HepG2 (cell line): ENCODE measurements around the gene SPNS2. TPM values are rescaled to one million over a fixed set of nuclear protein-coding genes. Genes with fewer than 3 reads are reported as not detected.

Experiments
- ATAC-seq: fragments of 200-7000 bp; cut with Tn5 transposase; 3 replicates; pipeline ENCODE4 v1.9.1; 2020; ENCODE audit warnings: mild to moderate bottlenecking, moderate library complexity
- BruUV-seq: library from RNA; stranded (reverse); fragments of 400-500 nt; replicated peaks from 2 replicates; lab custom pipeline; 2021; lab: Mats Ljungman, UMichigan
- CTCF ChIA-PET: fragments of 300-600 bp; formaldehyde crosslinking; extraction: SDS; loops from one replicate; lab custom pipeline; 2021; ENCODE audit warnings: low total read pairs, inconsistent platforms, low intra/inter-chr PET ratio; lab: Yijun Ruan, JAX
- POLR2A ChIA-PET: fragments of 350-600 bp; sonication (Branson Sonifier 250); formaldehyde crosslinking; loops from one replicate; lab custom pipeline; 2020; ENCODE audit warnings: antibody characterized with exemption, inconsistent platforms; lab: Yijun Ruan, JAX
- DNase-seq: peaks from one replicate; pipeline ENCODE4 v3.0.0-alpha.2; 2015; ENCODE audit warnings: low spot score
- FAIRE-seq: peaks from 3 replicates; lab custom pipeline; 2011; peaks lifted over from hg19 to GRCh38; lab: Jason Lieb, UNC
- H2AFZ ChIP-seq: one replicate; pipeline ENCODE4 v1.6.1; 2011; ENCODE audit warnings: low read length, inconsistent platforms
- H3K27ac ChIP-seq: fragments of 300-600 bp; 3 replicates; pipeline ENCODE4 v1.8.0; 2011; ENCODE audit warnings: mixed run types, mild to moderate bottlenecking, mixed read lengths, low read length, inconsistent platforms; ENCODE audit not compliant: insufficient read depth; ENCODE audit errors: extremely low read length
- H3K27me3 ChIP-seq, 2 experiments: fragments of 200-600 bp in 1 of 2; 2 replicates in 1 of 2; 3 replicates in 1 of 2; pipeline versions ENCODE4 v1.6.0 to v1.8.0; 2011; ENCODE audit warnings: low read length in 2 of 2, mild to moderate bottlenecking in 2 of 2, moderate library complexity in 2 of 2, inconsistent platforms in 1 of 2; ENCODE audit not compliant: insufficient read depth in 2 of 2, control insufficient read depth in 1 of 2
- H3K36me3 ChIP-seq, 2 experiments: fragments of 200-600 bp in 1 of 2; replicated peaks in 1 of 2; 2 replicates in 1 of 2; 3 replicates in 1 of 2; pipeline versions ENCODE4 v1.5.1 to v1.8.0; 2011; ENCODE audit warnings: low read length in 2 of 2, inconsistent platforms in 1 of 2; ENCODE audit not compliant: insufficient read depth in 2 of 2, control insufficient read depth in 1 of 2
- H3K4me1 ChIP-seq: 2 replicates; pipeline ENCODE4 v1.5.1; 2012; ENCODE audit warnings: low read length, inconsistent platforms; ENCODE audit not compliant: insufficient read depth
- H3K4me2 ChIP-seq: 2 replicates; pipeline ENCODE4 v1.6.0; 2011; ENCODE audit warnings: low read depth, low read length, inconsistent platforms
- H3K4me3 ChIP-seq, 3 experiments: fragments of 200-600 bp in 1 of 3; sonication (generic), shearing (Covaris generic) in 1 of 3; replicated peaks in 1 of 3; 2 replicates each; pipeline ENCODE4 v1.5.1; 2011 to 2016; ENCODE audit warnings: low read length in 3 of 3, inconsistent platforms in 2 of 3, low read depth in 2 of 3, mild to moderate bottlenecking in 2 of 3, control low read depth in 1 of 3, mixed read lengths in 1 of 3; ENCODE audit not compliant: insufficient read depth in 1 of 3
- H3K79me2 ChIP-seq: one replicate; pipeline ENCODE4 v1.6.1; 2011; ENCODE audit warnings: low read length, inconsistent platforms; ENCODE audit not compliant: insufficient read depth
- H3K9ac ChIP-seq: 2 replicates; pipeline ENCODE4 v1.6.0; 2011; ENCODE audit warnings: mild to moderate bottlenecking, low read depth, low read length, inconsistent platforms; ENCODE audit not compliant: insufficient read depth
- H3K9me3 ChIP-seq: 2 replicates; pipeline ENCODE4 v1.5.1; 2012; ENCODE audit warnings: mild to moderate bottlenecking, low read length
- H4K20me1 ChIP-seq: 2 replicates; pipeline ENCODE4 v1.6.0; 2011; ENCODE audit warnings: inconsistent platforms, mild to moderate bottlenecking, low read length, moderate library complexity; ENCODE audit not compliant: insufficient read depth
- PHB2 ChIP-seq: fragments of 450-650 bp; IDR thresholded peaks from 2 replicates; pipeline ENCODE4 v1.6.1; 2018; ENCODE audit not compliant: partially characterized antibody
- PPARG ChIP-seq: conservative IDR thresholded peaks from 2 replicates; pipeline ENCODE4 v1.6.1; 2016; ENCODE audit warnings: missing biosample characterization, missing genetic modification reagents
- SIN3B ChIP-seq: fragments of 150-350 bp; IDR thresholded peaks from 2 replicates; pipeline ENCODE4 v1.6.1; 2014; ENCODE audit warnings: low read length
- SP2 ChIP-seq: sonication (generic); formaldehyde crosslinking; IDR thresholded peaks from 2 replicates; pipeline ENCODE4 v1.5.1; 2020; ENCODE audit warnings: mild to moderate bottlenecking, missing genetic modification reagents
- TRIM24 ChIP-seq: sonication (generic); formaldehyde crosslinking; IDR thresholded peaks from 2 replicates; pipeline ENCODE4 v1.8.0; 2022; ENCODE audit warnings: mild to moderate bottlenecking, missing genetic modification reagents
- ZBTB38 ChIP-seq: sonication (generic); formaldehyde crosslinking; IDR thresholded peaks from 2 replicates; pipeline ENCODE4 v1.5.1; 2020; ENCODE audit warnings: mild to moderate bottlenecking, missing genetic modification reagents
- ZNF263 ChIP-seq: sonication (generic); formaldehyde crosslinking; IDR thresholded peaks from 2 replicates; pipeline ENCODE4 v1.4.0; 2020; ENCODE audit warnings: missing genetic modification reagents
- ZNF670 ChIP-seq: sonication (generic); formaldehyde crosslinking; IDR thresholded peaks from 2 replicates; pipeline ENCODE4 v1.8.0; 2022; ENCODE audit warnings: mild to moderate bottlenecking, missing genetic modification reagents, borderline replicate concordance
- WGBS: methylation state at CpG from one replicate; pipeline ENCODE4 v1.1.6; 2017; ENCODE audit warnings: low lambda C conversion rate; 5-methylcytosine and 5-hydroxymethylcytosine counted together
- in situ Hi-C: cut with HindIII; loops from 2 replicates; pipeline ENCODE4 v1.10.0; 2017; ENCODE audit warnings: low pct_unique_long_range_greater_than_20kb; ENCODE audit not compliant: extremely low pct_ligation_motif_present
- intact Hi-C: fragments of 100-400 bp; cut with micrococcal nuclease; formaldehyde crosslinking; loops from one replicate; pipeline ENCODE4 v1.10.0; 2022; ENCODE audit not compliant: unreplicated experiment
- polyA plus RNA-seq, 8 experiments: library from polyadenylated mRNA; depleted of rRNA in 3 of 8; stranded (reverse) in 7 of 8; unstranded in 1 of 8; fragments of >200 nt; fragmentation: Illumina TruSeq in 4 of 8; extraction: Trizol in 4 of 8; gene quantifications; 2 replicates each; pipeline versions ENCODE4 v1.2.1 to v1.2.3, GENCODE V29; 2011 to 2016; ENCODE audit warnings: low read depth in 4 of 8, missing spikeins in 1 of 8, mixed read lengths in 1 of 8; ENCODE audit not compliant: insufficient read depth in 1 of 8
- total RNA-seq, 5 experiments: library from RNA; depleted of rRNA; stranded (reverse); fragments of >200 nt; fragmentation: Illumina TruSeq; extraction: Trizol; gene quantifications; 2 replicates each; pipeline ENCODE4 v1.2.3, GENCODE V29; 2016; ENCODE audit warnings: low read depth in 1 of 5
- TF ChIP-seq, protein P1 (sequence below): sonication (generic); formaldehyde crosslinking; IDR thresholded peaks from 2 replicates; pipeline ENCODE4 v1.9.0; 2021; ENCODE audit warnings: mild to moderate bottlenecking, missing genetic modification reagents
- TF ChIP-seq, protein P2 (sequence below): sonication (generic); formaldehyde crosslinking; IDR thresholded peaks from 2 replicates; pipeline ENCODE4 v1.5.0; 2020; ENCODE audit warnings: missing genetic modification reagents
- TF ChIP-seq, protein P3 (sequence below): IDR thresholded peaks from 2 replicates; pipeline ENCODE4 v1.6.1; 2016; ENCODE audit warnings: low read depth
- TF ChIP-seq, protein P4 (sequence below): sonication (generic); formaldehyde crosslinking; conservative IDR thresholded peaks from 2 replicates; pipeline ENCODE4 v1.8.0; 2022; ENCODE audit warnings: low read depth, missing genetic modification reagents

Gene SPNS2
- total and polyA plus RNA-seq, 2 of the 13 experiments (the other 11 are each of a cell fraction or from before 2014, with no cell fraction given), result 0.01 TPM; not detected in 1

DNA sequence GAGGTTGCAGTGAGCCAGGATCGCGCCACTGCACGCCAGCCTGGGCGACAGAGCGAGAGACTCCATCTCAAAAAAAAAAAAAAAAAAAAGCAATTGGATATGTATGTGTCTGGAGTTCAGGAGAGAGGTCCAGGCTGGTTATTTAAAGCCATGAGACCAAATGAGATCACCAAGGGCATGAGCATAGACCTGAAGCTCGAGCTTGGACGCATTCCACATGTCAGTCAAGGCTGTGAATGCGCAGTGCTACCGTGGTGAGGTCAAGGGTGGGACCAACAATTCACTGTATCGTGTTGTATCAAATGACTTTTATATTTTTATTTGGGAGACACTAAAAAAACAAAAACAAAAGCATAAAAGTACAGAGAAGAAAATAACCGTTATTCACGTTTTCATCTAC lies 29.1 kb upstream of the SPNS2 start (continued):
- TF ChIP-seq, protein P1, sequence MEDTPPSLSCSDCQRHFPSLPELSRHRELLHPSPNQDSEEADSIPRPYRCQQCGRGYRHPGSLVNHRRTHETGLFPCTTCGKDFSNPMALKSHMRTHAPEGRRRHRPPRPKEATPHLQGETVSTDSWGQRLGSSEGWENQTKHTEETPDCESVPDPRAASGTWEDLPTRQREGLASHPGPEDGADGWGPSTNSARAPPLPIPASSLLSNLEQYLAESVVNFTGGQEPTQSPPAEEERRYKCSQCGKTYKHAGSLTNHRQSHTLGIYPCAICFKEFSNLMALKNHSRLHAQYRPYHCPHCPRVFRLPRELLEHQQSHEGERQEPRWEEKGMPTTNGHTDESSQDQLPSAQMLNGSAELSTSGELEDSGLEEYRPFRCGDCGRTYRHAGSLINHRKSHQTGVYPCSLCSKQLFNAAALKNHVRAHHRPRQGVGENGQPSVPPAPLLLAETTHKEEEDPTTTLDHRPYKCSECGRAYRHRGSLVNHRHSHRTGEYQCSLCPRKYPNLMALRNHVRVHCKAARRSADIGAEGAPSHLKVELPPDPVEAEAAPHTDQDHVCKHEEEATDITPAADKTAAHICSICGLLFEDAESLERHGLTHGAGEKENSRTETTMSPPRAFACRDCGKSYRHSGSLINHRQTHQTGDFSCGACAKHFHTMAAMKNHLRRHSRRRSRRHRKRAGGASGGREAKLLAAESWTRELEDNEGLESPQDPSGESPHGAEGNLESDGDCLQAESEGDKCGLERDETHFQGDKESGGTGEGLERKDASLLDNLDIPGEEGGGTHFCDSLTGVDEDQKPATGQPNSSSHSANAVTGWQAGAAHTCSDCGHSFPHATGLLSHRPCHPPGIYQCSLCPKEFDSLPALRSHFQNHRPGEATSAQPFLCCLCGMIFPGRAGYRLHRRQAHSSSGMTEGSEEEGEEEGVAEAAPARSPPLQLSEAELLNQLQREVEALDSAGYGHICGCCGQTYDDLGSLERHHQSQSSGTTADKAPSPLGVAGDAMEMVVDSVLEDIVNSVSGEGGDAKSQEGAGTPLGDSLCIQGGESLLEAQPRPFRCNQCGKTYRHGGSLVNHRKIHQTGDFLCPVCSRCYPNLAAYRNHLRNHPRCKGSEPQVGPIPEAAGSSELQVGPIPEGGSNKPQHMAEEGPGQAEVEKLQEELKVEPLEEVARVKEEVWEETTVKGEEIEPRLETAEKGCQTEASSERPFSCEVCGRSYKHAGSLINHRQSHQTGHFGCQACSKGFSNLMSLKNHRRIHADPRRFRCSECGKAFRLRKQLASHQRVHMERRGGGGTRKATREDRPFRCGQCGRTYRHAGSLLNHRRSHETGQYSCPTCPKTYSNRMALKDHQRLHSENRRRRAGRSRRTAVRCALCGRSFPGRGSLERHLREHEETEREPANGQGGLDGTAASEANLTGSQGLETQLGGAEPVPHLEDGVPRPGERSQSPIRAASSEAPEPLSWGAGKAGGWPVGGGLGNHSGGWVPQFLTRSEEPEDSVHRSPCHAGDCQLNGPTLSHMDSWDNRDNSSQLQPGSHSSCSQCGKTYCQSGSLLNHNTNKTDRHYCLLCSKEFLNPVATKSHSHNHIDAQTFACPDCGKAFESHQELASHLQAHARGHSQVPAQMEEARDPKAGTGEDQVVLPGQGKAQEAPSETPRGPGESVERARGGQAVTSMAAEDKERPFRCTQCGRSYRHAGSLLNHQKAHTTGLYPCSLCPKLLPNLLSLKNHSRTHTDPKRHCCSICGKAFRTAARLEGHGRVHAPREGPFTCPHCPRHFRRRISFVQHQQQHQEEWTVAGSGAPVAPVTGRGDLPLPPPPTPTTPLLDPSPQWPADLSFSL (CRISPR knock-in tag), result no peak
- no peak for TF ChIP-seq ZNF670 (CRISPR knock-in tag)

DNA sequence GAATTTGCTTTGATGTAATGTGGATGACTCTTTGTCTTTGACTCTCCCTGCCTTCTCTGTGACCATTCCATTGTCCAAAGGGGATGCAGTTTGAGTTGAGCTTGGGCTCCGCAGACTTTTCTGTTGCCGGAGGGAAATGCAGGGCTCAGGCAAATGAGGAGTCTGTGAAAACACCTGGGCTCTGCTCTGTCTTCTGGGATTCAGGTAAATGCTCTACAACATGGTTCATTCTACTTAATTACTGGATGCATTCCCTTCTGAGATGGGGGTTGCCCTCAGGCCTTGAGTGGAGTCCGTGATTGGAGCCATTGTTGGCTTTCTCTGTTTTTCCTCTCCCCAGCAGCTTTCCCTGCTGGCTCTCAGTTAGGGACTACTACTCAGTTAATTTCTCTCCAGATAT lies 26.4 kb upstream of the SPNS2 start:
- Histone ChIP-seq H3K36me3 (no peaks in the 10 kb centered on the region), H3K4me1 (peaks cover 6% of the 10 kb centered on the region; the same call in 1 of the 2 replicates), H3K79me2 (no peaks in the 10 kb centered on the region), H3K9me3 (no peaks in the 10 kb centered on the region), H3K4me2 (no peak overlapping the region), H3K4me3 (no peak overlapping the region), H3K27me3 (peaks cover 2 to 30% of the 10 kb centered on the region in 2 experiments; a peak in 4 of 5 replicates), H3K9ac (no peak overlapping the region), H4K20me1 (no peaks in the 10 kb centered on the region), H2AFZ (no peak overlapping the region), H3K27ac (no peak overlapping the region)
- WGBS, result 48% methylated on average over 3 of the region's 3 CpGs
- ChIA-PET CTCF (no interaction called here), POLR2A (interaction anchor here (0.7 kb wide), 1 partner anchor 16 kb away, joined by 3 read pairs; no protein-coding TSS in a partner anchor)
- DNase-seq (no peak), ATAC-seq (no peak), FAIRE-seq (no peak)
- in situ Hi-C loops (no loop called here), intact Hi-C loops (no loop called here)
- BruUV-seq, result no TSS peak
- no peak for TF ChIP-seq PHB2
- TF ChIP-seq TRIM24 (CRISPR knock-in tag), result no peak
- TF ChIP-seq, protein P2, sequence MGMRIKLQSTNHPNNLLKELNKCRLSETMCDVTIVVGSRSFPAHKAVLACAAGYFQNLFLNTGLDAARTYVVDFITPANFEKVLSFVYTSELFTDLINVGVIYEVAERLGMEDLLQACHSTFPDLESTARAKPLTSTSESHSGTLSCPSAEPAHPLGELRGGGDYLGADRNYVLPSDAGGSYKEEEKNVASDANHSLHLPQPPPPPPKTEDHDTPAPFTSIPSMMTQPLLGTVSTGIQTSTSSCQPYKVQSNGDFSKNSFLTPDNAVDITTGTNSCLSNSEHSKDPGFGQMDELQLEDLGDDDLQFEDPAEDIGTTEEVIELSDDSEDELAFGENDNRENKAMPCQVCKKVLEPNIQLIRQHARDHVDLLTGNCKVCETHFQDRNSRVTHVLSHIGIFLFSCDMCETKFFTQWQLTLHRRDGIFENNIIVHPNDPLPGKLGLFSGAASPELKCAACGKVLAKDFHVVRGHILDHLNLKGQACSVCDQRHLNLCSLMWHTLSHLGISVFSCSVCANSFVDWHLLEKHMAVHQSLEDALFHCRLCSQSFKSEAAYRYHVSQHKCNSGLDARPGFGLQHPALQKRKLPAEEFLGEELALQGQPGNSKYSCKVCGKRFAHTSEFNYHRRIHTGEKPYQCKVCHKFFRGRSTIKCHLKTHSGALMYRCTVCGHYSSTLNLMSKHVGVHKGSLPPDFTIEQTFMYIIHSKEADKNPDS, result no peak
- no peak for TF ChIP-seq ZNF263
- TF ChIP-seq SIN3B, result no peak
- TF ChIP-seq ZBTB38 (CRISPR knock-in tag), result no peak
- no peak for TF ChIP-seq SP2 (CRISPR knock-in tag)
- TF ChIP-seq, protein P3, sequence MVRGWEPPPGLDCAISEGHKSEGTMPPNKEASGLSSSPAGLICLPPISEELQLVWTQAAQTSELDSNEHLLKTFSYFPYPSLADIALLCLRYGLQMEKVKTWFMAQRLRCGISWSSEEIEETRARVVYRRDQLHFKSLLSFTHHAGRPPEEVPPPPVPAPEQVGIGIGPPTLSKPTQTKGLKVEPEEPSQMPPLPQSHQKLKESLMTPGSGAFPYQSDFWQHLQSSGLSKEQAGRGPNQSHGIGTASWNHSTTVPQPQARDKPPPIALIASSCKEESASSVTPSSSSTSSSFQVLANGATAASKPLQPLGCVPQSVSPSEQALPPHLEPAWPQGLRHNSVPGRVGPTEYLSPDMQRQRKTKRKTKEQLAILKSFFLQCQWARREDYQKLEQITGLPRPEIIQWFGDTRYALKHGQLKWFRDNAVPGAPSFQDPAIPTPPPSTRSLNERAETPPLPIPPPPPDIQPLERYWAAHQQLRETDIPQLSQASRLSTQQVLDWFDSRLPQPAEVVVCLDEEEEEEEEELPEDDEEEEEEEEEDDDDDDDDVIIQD (CRISPR knock-in tag), result no peak
- TF ChIP-seq PPARG (CRISPR knock-in tag), result no peak
- TF ChIP-seq, protein P4, sequence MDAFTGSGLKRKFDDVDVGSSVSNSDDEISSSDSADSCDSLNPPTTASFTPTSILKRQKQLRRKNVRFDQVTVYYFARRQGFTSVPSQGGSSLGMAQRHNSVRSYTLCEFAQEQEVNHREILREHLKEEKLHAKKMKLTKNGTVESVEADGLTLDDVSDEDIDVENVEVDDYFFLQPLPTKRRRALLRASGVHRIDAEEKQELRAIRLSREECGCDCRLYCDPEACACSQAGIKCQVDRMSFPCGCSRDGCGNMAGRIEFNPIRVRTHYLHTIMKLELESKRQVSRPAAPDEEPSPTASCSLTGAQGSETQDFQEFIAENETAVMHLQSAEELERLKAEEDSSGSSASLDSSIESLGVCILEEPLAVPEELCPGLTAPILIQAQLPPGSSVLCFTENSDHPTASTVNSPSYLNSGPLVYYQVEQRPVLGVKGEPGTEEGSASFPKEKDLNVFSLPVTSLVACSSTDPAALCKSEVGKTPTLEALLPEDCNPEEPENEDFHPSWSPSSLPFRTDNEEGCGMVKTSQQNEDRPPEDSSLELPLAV, result no peak
